ENCODE data around the gene MCCC2.

GRCh38 chr5:71637133-71637532 lies 50.0 kb downstream of the MCCC2 start:
- TF ChIP-seq CTCF (IDR thresholded peaks at IDR 0.05; ENCODE audit: insufficient read depth, low read depth, low read length) (no peak), EZH2 (IDR thresholded peaks at IDR 0.05; ENCODE audit: insufficient read depth, low read length) (no peak)

Measured in astrocyte (in vitro differentiated cells and primary cell).